ENCODE data around the gene ZNF202. TPM values are rescaled to one million over a fixed set of nuclear protein-coding genes. Genes with fewer than 3 reads are reported as not detected.

Gene ZNF202
- total and polyA plus RNA-seq, 7 donors: 5.5 to 13.8 (median 8.0) TPM

DNA sequence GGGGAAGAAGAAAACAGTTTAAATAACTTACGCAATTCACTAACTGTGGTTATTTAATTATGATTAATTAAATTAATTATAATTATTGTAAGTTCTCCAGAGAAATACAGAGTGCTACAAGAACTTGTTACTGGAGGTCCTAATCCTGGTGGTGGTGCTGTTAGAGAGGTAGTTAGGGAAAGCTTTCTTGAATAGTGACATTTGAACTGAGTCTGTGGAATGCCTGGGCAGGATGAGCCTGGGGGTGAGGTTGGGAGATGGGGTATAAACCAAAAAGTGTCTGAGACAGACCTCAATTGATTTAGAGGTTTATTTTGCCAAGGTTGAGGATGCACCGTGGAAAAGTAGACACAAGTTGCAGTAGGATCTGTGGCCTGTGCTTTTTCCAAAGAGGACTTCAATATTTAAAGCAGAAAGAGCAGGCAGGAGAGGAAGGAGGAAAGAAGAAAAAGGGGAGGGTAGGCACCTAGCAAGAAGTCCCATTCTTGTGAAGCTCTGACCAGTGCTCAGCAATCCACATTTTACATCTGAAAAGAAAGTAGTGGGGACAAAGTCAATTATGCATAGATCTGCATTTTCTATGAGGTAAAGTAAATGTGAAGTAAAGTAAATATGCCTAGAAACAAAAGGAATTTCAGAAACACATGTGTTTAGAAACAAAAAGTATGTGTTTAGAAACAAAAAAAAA, 4.4 kb upstream of the ZNF202 start:
- peaks cover 6% of the 10 kb centered on the region for H3K9me3 ChIP-seq
- H3K27me3 ChIP-seq (ENCODE audit: insufficient read depth in 3 of 3, low read length in 2 of 3): no peaks in the 10 kb centered on the region
- H3K4me1 ChIP-seq: peaks cover 6% of the 10 kb centered on the region
- intact Hi-C loops (cut with DNase I): no loop called here
- DNase-seq (no peak), ATAC-seq (no peak)
- no peak overlapping the region for H3K27ac ChIP-seq
- WGBS, 3 donors: 68 to 70% (median 70%) methylated on average over 2 of the region's 2 CpGs
- no peak overlapping the region for H3K4me3 ChIP-seq
- no peaks in the 10 kb centered on the region for H3K36me3 ChIP-seq (ENCODE audit: insufficient read depth in 1 of 2, low read depth in 1 of 2)
- TF ChIP-seq, protein P1, sequence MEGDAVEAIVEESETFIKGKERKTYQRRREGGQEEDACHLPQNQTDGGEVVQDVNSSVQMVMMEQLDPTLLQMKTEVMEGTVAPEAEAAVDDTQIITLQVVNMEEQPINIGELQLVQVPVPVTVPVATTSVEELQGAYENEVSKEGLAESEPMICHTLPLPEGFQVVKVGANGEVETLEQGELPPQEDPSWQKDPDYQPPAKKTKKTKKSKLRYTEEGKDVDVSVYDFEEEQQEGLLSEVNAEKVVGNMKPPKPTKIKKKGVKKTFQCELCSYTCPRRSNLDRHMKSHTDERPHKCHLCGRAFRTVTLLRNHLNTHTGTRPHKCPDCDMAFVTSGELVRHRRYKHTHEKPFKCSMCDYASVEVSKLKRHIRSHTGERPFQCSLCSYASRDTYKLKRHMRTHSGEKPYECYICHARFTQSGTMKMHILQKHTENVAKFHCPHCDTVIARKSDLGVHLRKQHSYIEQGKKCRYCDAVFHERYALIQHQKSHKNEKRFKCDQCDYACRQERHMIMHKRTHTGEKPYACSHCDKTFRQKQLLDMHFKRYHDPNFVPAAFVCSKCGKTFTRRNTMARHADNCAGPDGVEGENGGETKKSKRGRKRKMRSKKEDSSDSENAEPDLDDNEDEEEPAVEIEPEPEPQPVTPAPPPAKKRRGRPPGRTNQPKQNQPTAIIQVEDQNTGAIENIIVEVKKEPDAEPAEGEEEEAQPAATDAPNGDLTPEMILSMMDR (IDR thresholded peaks at IDR 0.05): no peak

DNA sequence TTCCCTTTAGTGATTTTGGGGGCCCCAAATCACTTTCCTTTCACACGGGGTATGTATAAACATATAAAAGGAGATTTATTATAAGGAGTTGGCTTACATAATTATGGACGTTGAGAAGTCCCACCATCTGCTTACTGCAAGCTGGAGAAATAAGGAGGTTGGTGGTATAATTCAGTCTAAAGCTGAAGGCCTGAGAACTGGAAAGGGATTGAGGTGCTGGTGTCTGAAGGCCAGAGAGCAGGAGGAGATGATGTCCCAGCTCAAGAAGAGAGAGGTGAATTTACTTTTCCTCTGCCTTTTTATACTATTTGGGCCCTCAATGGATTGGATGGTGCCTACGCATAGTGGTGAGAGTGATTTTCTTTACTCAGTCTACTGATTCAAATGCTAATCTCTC, 1.3 kb upstream of the ZNF202 start:
- 46 to 51% (median 47%) methylated on average over 3 of the region's 3 CpGs for WGBS, 3 donors
- Histone ChIP-seq H3K36me3 (ENCODE audit: insufficient read depth in 1 of 2, low read depth in 1 of 2) (peaks cover 0 to 23% of the 10 kb centered on the region in 2 donors), H3K27me3 (ENCODE audit: insufficient read depth in 3 of 3, low read length in 2 of 3) (no peaks in the 10 kb centered on the region), H3K4me3 (peak overlapping the region; percentile 98), H3K4me1 (peaks cover 22% of the 10 kb centered on the region), H3K27ac (no peak overlapping the region), H3K9me3 (no peaks in the 10 kb centered on the region)
- intact Hi-C loops (cut with DNase I): no loop called here
- TF ChIP-seq, protein P1 (IDR thresholded peaks at IDR 0.05): no peak
- ATAC-seq: no peak
- DNase-seq: no peak

DNA sequence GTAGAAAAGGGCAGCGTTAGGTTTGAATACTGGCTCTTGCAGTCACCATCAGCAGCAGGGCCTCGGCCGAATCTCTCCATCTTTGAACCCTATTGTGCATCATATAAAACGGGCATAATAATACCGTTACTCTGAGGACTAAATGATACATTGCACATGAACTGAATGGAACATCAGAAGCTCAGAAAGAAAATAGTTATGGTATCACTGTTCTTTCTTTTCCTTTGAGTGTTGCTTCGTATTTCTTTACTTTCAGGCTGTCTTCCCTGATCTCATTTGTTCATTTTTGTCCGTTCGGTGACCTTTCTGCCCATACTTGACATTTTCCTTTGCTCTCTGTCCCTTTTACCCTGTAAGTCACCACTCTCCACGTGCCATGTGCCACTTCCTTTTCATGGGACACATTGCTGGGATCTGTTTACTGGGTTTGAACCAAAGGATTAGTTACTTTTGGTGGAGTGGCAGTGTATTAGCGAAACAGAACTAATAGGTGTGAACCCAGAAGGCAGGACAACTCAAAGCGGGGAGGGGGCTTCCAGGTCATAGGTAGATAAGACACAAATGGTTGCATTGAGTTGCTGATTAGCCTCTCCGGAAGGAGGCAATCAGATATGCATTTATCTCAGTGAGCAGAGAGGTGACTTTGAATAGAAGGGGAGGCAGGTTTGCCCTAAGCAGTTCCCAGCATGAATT, 717 bp upstream of the ZNF202 start:
- intact Hi-C loops (cut with DNase I): no loop called here
- ATAC-seq: peak in 1 of 4 donors; percentile 48
- Histone ChIP-seq H3K4me1 (peaks cover 22% of the 10 kb centered on the region), H3K27ac (peak overlapping the region; percentile 89), H3K27me3 (ENCODE audit: insufficient read depth in 3 of 3, low read length in 2 of 3) (no peaks in the 10 kb centered on the region), H3K4me3 (peak overlapping the region; percentile 98), H3K36me3 (ENCODE audit: insufficient read depth in 1 of 2, low read depth in 1 of 2) (peaks cover 0 to 28% of the 10 kb centered on the region in 2 donors), H3K9me3 (no peaks in the 10 kb centered on the region)
- no peak for DNase-seq
- TF ChIP-seq, protein P1 (IDR thresholded peaks at IDR 0.05): no peak
- 16 to 24% (median 22%) methylated on average over 12 of the region's 12 CpGs for WGBS, 3 donors

DNA sequence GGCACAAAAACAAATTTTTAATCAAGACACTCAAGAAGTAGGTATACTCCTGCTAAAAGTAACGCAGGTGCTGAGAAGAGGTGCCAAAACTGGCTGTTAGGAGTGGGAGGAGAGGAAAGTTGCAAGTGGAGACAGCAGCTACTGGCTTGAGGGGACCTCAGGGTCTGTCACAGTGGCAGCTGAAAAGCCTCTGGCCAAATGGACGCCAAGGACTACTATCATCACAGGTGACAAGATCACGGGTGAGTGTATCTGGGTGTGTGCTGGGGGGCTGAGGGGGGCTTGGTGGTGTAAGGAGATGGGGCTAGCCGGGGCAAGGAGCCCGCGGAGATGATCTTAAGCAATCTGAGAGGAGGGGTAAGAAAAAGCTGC, 687 bp downstream of the ZNF202 start:
- Histone ChIP-seq H3K4me1 (peaks cover 22% of the 10 kb centered on the region), H3K27ac (peak overlapping the region; percentile 89), H3K4me3 (peak overlapping the region; percentile 98), H3K36me3 (ENCODE audit: insufficient read depth in 1 of 2, low read depth in 1 of 2) (peaks cover 0 to 41% of the 10 kb centered on the region in 2 donors), H3K27me3 (ENCODE audit: insufficient read depth in 3 of 3, low read length in 2 of 3) (no peaks in the 10 kb centered on the region), H3K9me3 (no peaks in the 10 kb centered on the region)
- ATAC-seq (peak in 3 of 4 donors; percentile 3 to 10 (median 8)), DNase-seq (no peak)
- intact Hi-C loops (cut with DNase I): no loop called here
- TF ChIP-seq, protein P1 (IDR thresholded peaks at IDR 0.05): no peak
- WGBS, 3 donors: 0 to 4% (median 1%) methylated on average over 6 of the region's 6 CpGs

Measured in psoas muscle (tissue), 8 donors.